ENCODE data around the gene MPDZ. TPM values are rescaled to one million over a fixed set of nuclear protein-coding genes. Genes with fewer than 3 reads are reported as not detected.

Gene MPDZ
- total and polyA plus RNA-seq, 2 of the 4 experiments (the other 2 are of a cell fraction), result 18.8 to 39.3 TPM

GRCh38 chr9:13165236-13165945, 114.1 kb downstream of the MPDZ start:
- DNase-seq, result no peak

More at GRCh38 chr9:13165236-13165945, 114.1 kb downstream of the MPDZ start:
- H2AFZ ChIP-seq (replicated peaks; ENCODE audit: low read length, poor library complexity), result no peak overlapping the region
- dilution Hi-C loops (cut with HindIII; ENCODE audit: low sequenced_read_pairs, unreplicated experiment) (no loop called here), intact Hi-C loops (cut with micrococcal nuclease) (no loop called here), in situ Hi-C loops (cut with MboI; ENCODE audit: low sequenced_read_pairs) (no loop called here)
- BruUV-seq (replicated peaks), result no TSS peak
- no peak overlapping the region for H3K18ac ChIP-seq (ENCODE audit: low read depth, low read length)
- H3K4me1 ChIP-seq (ENCODE audit: control insufficient read depth, insufficient read depth, low read length), result no peaks in the 10 kb centered on the region
- ATAC-seq (ENCODE audit: low read depth), result no peak
- no peak overlapping the region for H2BK20ac ChIP-seq (ENCODE audit: low read depth, low read length)
- no CpG with 5 or more reads among the region's 7 CpGs for WGBS, 2 experiments (ENCODE audit: extremely low coverage in 2 of 2, insufficient read length in 1 of 2)
- H4K20me1 ChIP-seq (ENCODE audit: insufficient read depth, low read length), result no peaks in the 10 kb centered on the region
- no peak overlapping the region for H3K4me3 ChIP-seq (ENCODE audit: insufficient read depth, low read depth, low read length)
- no peaks in the 10 kb centered on the region for H3K9me3 ChIP-seq (ENCODE audit: control insufficient read depth, insufficient read depth, low read length)
- ChIA-PET POLR2A (ENCODE audit: unreplicated experiment) (no interaction called here), CTCF (interaction anchor here (0.6 to 1.4 kb wide), 2 partner anchors 76 to 96 kb away, joined by 3 read pairs; no protein-coding TSS in a partner anchor)
- no peak overlapping the region for H3K56ac ChIP-seq (ENCODE audit: extremely low read depth, insufficient read depth, low read length)
- TF ChIP-seq USF2 (IDR thresholded peaks at IDR 0.05; ENCODE audit: low read depth, low read length), result no peak
- no peak for TF ChIP-seq BHLHE40 (IDR thresholded peaks at IDR 0.05; ENCODE audit: low read depth, low read length)
- TF ChIP-seq RAD21 (IDR thresholded peaks at IDR 0.05; ENCODE audit: low read length), result no peak
- no peak for TF ChIP-seq MAFK (IDR thresholded peaks at IDR 0.05; ENCODE audit: low read depth, low read length)
- TF ChIP-seq POLR2A (IDR thresholded peaks at IDR 0.05; ENCODE audit: low read depth, low read length), result no peak
- TF ChIP-seq CTCF (conservative IDR thresholded peaks at IDR 0.05; ENCODE audit: low read depth, low read length), result no peak
- TF ChIP-seq FOS (IDR thresholded peaks at IDR 0.05; ENCODE audit: low read depth, low read length), result no peak
- TF ChIP-seq, protein P1, sequence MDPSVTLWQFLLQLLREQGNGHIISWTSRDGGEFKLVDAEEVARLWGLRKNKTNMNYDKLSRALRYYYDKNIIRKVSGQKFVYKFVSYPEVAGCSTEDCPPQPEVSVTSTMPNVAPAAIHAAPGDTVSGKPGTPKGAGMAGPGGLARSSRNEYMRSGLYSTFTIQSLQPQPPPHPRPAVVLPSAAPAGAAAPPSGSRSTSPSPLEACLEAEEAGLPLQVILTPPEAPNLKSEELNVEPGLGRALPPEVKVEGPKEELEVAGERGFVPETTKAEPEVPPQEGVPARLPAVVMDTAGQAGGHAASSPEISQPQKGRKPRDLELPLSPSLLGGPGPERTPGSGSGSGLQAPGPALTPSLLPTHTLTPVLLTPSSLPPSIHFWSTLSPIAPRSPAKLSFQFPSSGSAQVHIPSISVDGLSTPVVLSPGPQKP (IDR thresholded peaks at IDR 0.05; ENCODE audit: borderline replicate concordance, low read depth, low read length), result no peak
- no peak for TF ChIP-seq MXI1 (IDR thresholded peaks at IDR 0.05; ENCODE audit: borderline replicate concordance, low read depth, low read length)
- TF ChIP-seq CHD1 (IDR thresholded peaks at IDR 0.05; ENCODE audit: low read depth, low read length), result no peak
- TF ChIP-seq CEBPB (IDR thresholded peaks at IDR 0.05; ENCODE audit: low read depth, low read length), result no peak
- no peak for TF ChIP-seq MAZ (IDR thresholded peaks at IDR 0.05; ENCODE audit: borderline replicate concordance, low read depth, low read length)
- H3K23ac ChIP-seq (ENCODE audit: low read depth, low read length), result no peak overlapping the region
- H3K9me1 ChIP-seq (ENCODE audit: insufficient read depth, low read length), result peaks cover 6% of the 10 kb centered on the region
- H4K91ac ChIP-seq (ENCODE audit: insufficient read depth, low read depth, low read length), result no peak overlapping the region
- H3K79me1 ChIP-seq (ENCODE audit: low read depth in 1 of 2, low read length in 2 of 2), result no peaks in the 10 kb centered on the region
- H2BK5ac ChIP-seq (ENCODE audit: low read depth, low read length, poor library complexity, severe bottlenecking), result no peak overlapping the region
- no peak overlapping the region for H2BK120ac ChIP-seq (ENCODE audit: low read depth, low read length)
- H3K14ac ChIP-seq (replicated peaks; ENCODE audit: low read depth, low read length), result no peak overlapping the region
- no peak overlapping the region for H3K4me2 ChIP-seq (ENCODE audit: low read depth, low read length)
- no peak overlapping the region for H3K4ac ChIP-seq (ENCODE audit: low read depth, low read length)
- H2AK9ac ChIP-seq (replicated peaks; ENCODE audit: low read depth, low read length, poor library complexity), result no peak overlapping the region
- H3K36me3 ChIP-seq (ENCODE audit: control insufficient read depth, insufficient read depth, low read length), result peaks cover 9% of the 10 kb centered on the region
- no peaks in the 10 kb centered on the region for H3K27me3 ChIP-seq (ENCODE audit: control insufficient read depth, insufficient read depth, low read length)
- H3K27ac ChIP-seq (ENCODE audit: insufficient read depth, low read length), result no peak overlapping the region
- no peak overlapping the region for H4K8ac ChIP-seq (ENCODE audit: low read depth in 2 of 2, low read length in 2 of 2)
- H4K5ac ChIP-seq (ENCODE audit: low read depth, low read length), result no peak overlapping the region
- no peak overlapping the region for H2BK15ac ChIP-seq (ENCODE audit: low read depth, low read length)
- no peak overlapping the region for H3K9ac ChIP-seq (ENCODE audit: low read depth, low read length)
- no peak overlapping the region for H2AK5ac ChIP-seq (ENCODE audit: low read depth, low read length)
